ENCODE measurements around the gene RPS6KA2.

GRCh38 chr6:166444446-166444845 lies 182.6 kb downstream of the RPS6KA2 start:
- TF ChIP-seq POLR2A (IDR thresholded peaks at IDR 0.05) = no peak
- TF ChIP-seq, protein P1, sequence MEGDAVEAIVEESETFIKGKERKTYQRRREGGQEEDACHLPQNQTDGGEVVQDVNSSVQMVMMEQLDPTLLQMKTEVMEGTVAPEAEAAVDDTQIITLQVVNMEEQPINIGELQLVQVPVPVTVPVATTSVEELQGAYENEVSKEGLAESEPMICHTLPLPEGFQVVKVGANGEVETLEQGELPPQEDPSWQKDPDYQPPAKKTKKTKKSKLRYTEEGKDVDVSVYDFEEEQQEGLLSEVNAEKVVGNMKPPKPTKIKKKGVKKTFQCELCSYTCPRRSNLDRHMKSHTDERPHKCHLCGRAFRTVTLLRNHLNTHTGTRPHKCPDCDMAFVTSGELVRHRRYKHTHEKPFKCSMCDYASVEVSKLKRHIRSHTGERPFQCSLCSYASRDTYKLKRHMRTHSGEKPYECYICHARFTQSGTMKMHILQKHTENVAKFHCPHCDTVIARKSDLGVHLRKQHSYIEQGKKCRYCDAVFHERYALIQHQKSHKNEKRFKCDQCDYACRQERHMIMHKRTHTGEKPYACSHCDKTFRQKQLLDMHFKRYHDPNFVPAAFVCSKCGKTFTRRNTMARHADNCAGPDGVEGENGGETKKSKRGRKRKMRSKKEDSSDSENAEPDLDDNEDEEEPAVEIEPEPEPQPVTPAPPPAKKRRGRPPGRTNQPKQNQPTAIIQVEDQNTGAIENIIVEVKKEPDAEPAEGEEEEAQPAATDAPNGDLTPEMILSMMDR (IDR thresholded peaks at IDR 0.05) = no peak
